Measurements from ENCODE around the gene DRD1.
A peak's percentile ranks its signal among the peaks of the same experiment; 100 is the strongest.
"Not testable (repeated sequence)": the region's sequence is repeated elsewhere in the genome, so short reads cannot be mapped to it uniquely, and the experiment has no call there.

Gene DRD1

GRCh38 chr5:175467983-175468690 is 24.2 kb upstream of the DRD1 start:
- DNase-seq: no peak

- DNase-seq: no peak
Measured at GRCh38 chr5:175466700-175467318, 22.8 kb upstream of the DRD1 start.

- DNase-seq: no peak
Measured at GRCh38 chr5:175465282-175465681, 21.3 kb upstream of the DRD1 start.

DNA sequence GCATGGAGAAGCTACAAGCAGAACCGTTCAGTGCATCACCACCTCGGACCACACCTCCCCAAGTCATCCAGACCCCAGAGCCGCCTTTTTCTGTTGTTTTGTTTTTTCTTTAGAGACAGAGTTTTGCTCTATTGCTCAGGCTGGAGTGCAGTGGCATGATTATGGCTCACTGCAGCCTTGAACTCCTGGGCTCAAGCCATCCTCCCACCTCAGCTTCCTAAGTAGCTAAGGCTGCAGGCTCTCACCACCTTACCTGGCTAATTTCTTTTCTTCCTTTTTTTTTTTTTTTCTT is 20.9 kb upstream of the DRD1 start:
- no peak for DNase-seq

- DNase-seq: peak; percentile 71
Measured at GRCh38 chr5:175464074-175464941, 20.3 kb upstream of the DRD1 start.

- no peak for DNase-seq
Measured at GRCh38 chr5:175463641-175464040, 19.7 kb upstream of the DRD1 start.

- DNase-seq: no peak
Measured at GRCh38 chr5:175461370-175461769, 17.4 kb upstream of the DRD1 start.

DNA sequence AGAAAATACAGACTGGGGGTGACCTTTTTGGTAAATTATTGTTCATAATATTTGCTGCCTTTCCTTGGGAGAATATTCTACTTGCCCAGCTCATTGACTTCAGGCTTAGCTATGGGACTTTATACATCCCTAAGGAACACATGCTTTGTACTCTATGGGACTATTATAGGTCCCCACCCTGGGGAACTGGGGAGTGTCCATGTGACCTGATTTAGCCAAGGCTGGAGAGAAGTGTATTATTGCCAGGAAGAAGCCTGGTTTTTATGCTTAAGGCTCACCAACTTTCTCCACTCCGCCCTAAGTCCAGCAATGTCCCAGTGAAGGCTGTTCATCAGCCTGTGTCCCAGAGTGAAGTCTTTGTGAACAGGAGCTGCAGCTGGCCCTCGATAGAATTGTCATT is 16.6 kb upstream of the DRD1 start:
- no peak for DNase-seq

DNA sequence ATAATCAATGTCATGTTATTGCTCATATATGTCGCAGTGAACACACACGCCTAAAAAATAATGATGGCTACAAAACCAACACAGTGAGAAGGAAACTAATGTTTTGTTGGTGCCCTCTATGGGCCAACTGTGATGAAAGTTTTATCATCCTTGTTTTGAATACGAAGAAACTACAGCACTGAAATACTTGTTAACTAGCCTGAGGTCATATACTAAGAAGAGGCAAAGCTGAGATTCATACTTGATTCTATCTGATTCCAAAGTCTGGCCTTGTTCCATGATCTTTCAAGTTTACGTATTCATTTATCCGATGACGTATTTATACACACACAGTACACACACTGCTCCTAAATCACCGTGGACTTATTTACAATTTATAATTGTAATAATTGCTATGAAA is 16.1 kb upstream of the DRD1 start:
- peak; percentile 37 for DNase-seq

- peak; percentile 14 for DNase-seq
Measured at GRCh38 chr5:175457466-175457865, 13.5 kb upstream of the DRD1 start.

DNA sequence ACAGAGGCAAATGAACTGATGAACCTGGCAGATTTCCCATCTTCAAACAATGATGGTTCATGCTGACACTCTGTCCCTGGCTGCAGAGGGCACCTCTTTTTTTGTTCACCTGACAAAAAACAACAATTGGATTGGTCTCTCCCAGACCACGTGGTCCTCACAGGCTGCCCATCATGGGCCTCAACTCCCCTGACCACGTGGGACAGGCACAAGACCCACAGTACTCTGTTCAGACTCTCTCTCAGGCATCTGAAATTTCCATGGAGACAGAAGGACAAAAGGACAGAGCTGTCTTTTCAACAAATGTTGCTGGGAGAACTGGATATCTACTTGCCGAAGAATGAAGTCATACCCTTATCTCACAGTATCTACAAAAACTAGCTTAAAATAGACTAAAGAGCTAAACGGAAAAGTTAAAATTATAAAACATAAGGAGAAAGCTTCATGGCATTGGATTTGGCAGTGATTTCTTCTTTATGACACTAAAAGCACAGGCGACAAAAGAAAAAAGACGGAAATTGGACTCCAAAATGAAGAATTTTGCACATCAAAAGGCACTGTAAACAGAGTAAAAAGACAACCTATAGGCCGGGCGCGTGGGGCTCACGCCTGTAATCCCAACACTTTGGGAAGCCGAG is 12.2 kb upstream of the DRD1 start:
- DNase-seq: no peak

DNA sequence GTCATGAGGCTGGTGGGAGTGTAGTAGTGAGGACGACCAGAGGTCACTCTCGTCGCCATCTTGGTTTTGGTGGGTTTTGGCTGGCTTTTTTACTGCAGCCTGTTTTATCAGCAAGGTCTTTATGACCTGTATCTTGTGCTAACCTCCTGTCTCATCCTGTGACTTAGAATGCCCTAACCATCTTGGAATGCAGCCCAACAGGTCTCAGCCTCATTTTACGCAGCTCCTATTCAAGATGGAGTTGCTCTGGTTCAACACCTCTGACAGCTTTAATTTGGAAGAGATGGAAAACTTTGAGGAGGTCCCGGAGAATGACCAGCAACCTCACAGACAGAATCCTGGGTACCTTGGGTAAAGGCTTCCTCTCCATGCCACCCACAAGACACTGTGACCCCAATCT is 10.4 kb upstream of the DRD1 start:
- DNase-seq: not testable (repeated sequence)

DNA sequence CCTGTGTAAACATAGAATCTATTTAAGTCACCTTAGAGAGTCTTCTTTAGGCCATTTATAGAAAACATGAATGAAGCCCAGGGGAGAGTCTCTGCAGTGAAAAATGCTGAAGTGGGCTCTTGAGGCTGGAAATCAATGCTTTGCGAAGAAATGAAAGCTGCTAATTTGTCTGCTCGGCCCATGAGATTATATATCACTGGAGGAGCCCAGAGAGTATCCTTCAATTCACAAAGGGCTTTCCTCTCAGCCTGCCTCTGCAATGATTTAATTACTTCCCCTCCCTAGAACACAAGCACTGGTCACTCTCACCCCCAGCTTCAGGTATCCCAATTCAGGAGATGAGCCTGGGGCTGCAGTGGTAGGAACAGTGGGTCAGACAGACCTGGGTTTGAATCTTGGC is 8.2 kb upstream of the DRD1 start:
- no peak for DNase-seq

DNA sequence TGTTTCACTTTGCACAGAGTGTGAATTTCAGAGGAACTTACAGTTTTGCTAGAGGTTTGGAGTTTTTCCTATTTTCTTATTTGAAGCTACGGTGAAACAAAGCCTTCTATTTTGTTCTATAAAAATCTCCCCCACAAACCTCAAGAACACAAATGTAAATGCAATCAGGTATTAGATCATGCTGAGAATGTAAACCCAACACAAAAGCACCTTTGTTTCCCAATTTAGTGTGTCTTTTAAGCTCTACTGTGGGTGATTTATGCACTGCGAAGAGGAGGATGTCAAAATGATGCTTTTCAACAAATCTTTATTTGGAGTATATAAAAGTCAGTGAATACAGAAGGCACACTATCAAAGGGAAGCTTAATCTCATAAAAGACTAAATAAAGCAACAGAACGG is 4.3 kb upstream of the DRD1 start:
- DNase-seq: no peak

- no peak for DNase-seq
Measured at GRCh38 chr5:175447571-175447970, 3.6 kb upstream of the DRD1 start.

GRCh38 chr5:175446378-175446777 is 2.4 kb upstream of the DRD1 start:
- not testable (repeated sequence) for DNase-seq

- no peak for DNase-seq
Measured at GRCh38 chr5:175444905-175445456, 999 bp upstream of the DRD1 start.

- DNase-seq: no peak
Measured at GRCh38 chr5:175443514-175444059, 395 bp downstream of the DRD1 start.

- DNase-seq: no peak
Measured at GRCh38 chr5:175438234-175438857, 5.6 kb downstream of the DRD1 start.

DNA sequence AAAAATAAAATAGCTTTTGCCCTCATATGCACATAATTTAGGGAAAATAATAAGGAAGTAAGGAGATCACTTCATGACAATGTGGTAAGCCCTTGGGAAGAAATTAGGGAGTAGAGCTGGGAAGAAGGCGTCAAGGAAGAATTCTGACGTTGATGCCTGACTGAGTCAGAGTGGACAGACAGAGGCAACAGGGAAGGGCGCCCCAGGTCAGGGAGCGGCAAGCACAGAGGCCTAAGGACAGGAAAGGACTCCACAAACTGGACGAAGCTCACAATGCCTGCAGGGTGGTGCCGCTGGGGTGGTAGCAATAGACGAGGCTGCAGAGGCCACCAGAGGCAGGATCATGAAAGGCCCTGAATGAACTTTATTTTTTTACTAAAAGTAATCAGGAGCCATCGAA is 7.6 kb downstream of the DRD1 start:
- DNase-seq: no peak

DNA sequence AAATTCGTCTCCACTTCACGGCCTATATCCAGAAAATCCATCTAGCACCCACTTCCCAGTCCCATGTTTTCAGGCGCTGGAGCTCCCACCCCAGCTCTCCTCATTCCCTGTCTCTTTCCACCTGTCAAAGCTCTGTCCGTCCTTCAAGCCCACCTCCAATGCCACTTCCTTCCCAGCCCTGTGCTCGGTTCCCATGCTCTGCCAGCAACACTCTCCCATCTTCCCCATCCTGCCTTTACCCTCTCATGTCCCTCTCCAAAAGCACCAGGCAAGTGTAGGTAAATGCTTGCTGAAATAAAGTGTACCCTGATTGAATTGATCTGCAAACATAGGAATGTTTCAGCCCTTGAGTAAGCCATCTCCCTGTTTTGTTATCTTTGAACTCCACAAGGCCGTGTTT is 9.2 kb downstream of the DRD1 start:
- no peak for DNase-seq

GRCh38 chr5:175427762-175428161 is 16.2 kb downstream of the DRD1 start:
- no peak for DNase-seq

DNA sequence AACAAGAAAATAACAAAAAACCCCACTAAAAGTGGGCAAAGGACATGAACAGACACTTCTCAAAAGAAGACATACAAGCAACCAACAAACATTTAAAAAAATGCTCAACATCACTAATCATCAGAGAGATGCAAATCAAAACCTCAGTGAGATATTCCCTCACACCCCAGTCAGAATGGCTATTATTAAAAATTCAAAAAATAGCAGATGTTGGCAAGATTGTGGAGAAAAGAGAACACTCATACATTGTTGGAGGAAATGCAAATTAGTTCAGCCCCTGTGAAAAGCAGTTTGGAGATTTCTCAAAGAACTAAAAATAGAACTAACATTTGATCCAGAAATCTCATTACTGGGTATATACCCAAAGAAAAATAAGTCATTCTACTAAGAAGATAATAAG is 19.4 kb downstream of the DRD1 start:
- DNase-seq: not testable (repeated sequence)

Data from OCI-M1 (cell line).